Heart left ventricle (tissue), 16 donors: ENCODE measurements around the gene KCND3. TPM values are rescaled to one million over a fixed set of nuclear protein-coding genes. Genes with fewer than 3 reads are reported as not detected.

Experiments
- ATAC-seq, 4 donors: fragments of 200-7000 bp; cut with Tn5 transposase; one replicate each; pipeline ENCODE4 v1.9.1; 2020 to 2022; ENCODE audit warnings: moderate library complexity in 4 of 4, mild to moderate bottlenecking in 3 of 4, moderate number of reproducible peaks in 1 of 4
- DNase-seq, 5 donors: peaks; one replicate each; pipeline ENCODE4 v3.0.0-alpha.2; 2020
- H3K27ac ChIP-seq, 12 donors: fragments of 200-600 bp; sonication (generic) in 4 of 12; one replicate each; pipeline versions ENCODE4 v1.5.0 to v1.8.0; 2016 to 2022; ENCODE audit warnings: mild to moderate bottlenecking in 2 of 12
- H3K27me3 ChIP-seq, 9 donors: fragments of 200-600 bp; sonication (generic) in 2 of 9; one replicate each; pipeline versions ENCODE4 v1.5.1 to v1.8.0; 2016 to 2022; ENCODE audit warnings: mild to moderate bottlenecking in 3 of 9
- H3K36me3 ChIP-seq, 9 donors: fragments of 200-600 bp; sonication (generic) in 2 of 9; one replicate each; pipeline versions ENCODE4 v1.5.0 to v1.8.0; 2018 to 2022; ENCODE audit warnings: mild to moderate bottlenecking in 2 of 9
- H3K4me1 ChIP-seq, 12 donors: fragments of 200-600 bp; sonication (generic) in 4 of 12; one replicate each; pipeline versions ENCODE4 v1.5.0 to v1.8.0; 2016 to 2022; ENCODE audit warnings: mild to moderate bottlenecking in 3 of 12
- H3K4me3 ChIP-seq, 12 donors: fragments of 200-600 bp; sonication (generic) in 4 of 12; one replicate each; pipeline versions ENCODE4 v1.5.0 to v1.8.0; 2017 to 2022; ENCODE audit warnings: mild to moderate bottlenecking in 9 of 12, moderate library complexity in 4 of 12
- H3K9me3 ChIP-seq, 12 donors: fragments of 200-600 bp; sonication (generic) in 4 of 12; one replicate each; pipeline versions ENCODE4 v1.5.0 to v1.8.0; 2016 to 2022; ENCODE audit warnings: mild to moderate bottlenecking in 1 of 12
- POLR2A ChIP-seq, 2 donors: fragments of 450-650 bp; IDR thresholded peaks; one replicate each; pipeline ENCODE4 v1.6.1; 2017; ENCODE audit warnings: antibody characterized with exemption in 2 of 2, mild to moderate bottlenecking in 2 of 2, moderate library complexity in 2 of 2
- WGBS, 4 donors: extraction: QIAGEN DNeasy Blood & Tissue Kit in 2 of 4; methylation state at CpG; one replicate each; pipeline versions ENCODE4 v1.1.5 to v1.1.7; 2013 to 2018; 5-methylcytosine and 5-hydroxymethylcytosine counted together
- intact Hi-C, 10 donors: fragments of 100-400 bp; cut with DNase I; formaldehyde crosslinking; loops; one replicate each; pipeline versions ENCODE4 v1.11.1 to v1.14.2; 2022
- polyA plus RNA-seq, 2 donors: library from polyadenylated mRNA; stranded (reverse); fragments of 200-250 nt; gene quantifications; one replicate each; pipeline ENCODE4 v1.2.3, GENCODE V29; 2013
- total RNA-seq, 9 donors: library from RNA; depleted of rRNA in 2 of 9; stranded (reverse); fragments of >200 nt in 2 of 9; fragmentation: NEBNext Ultra II Directional in 3 of 9; extraction: Animal tissue kit (Norgen Biotek cat#: 25700) in 3 of 9; gene quantifications; one replicate each; pipeline versions ENCODE4 v1.1.0 to v1.2.4, GENCODE V29; 2016 to 2023
- TF ChIP-seq, protein P1 (sequence below), 12 donors: fragments of 200-600 bp; sonication (generic) in 4 of 12; IDR thresholded peaks; one replicate each; pipeline versions ENCODE4 v1.5.0 to v1.8.0; 2018 to 2022; ENCODE audit warnings: antibody characterized with exemption in 12 of 12, mild to moderate bottlenecking in 5 of 12
- donor health status: ischemic (EF 13 %, LVEDD 7.1; RV severe dilation, severe dysfunction).
- donor health status: healthy with polysubstance abuse.
- donor health status: DM: no; HTN: yes; CAD: no.
- donor health status: DM: no; HTN: no; CAD: no.
- donor health status: ischemic (EF 25% LVEDD 6.9; RV normal size, moderate dysfunction).
- donor health status: ischemic (EF 25% LVEDD 5.7; RV mildly dilated, moderate dysfunction).
- donor health status: healthy.
- donor health status: DM: yes; HTN: yes; CAD: no.
- donor health status: ischemic (EF 35%, LVEDD 5.7; RV mildly dilated, moderate dysfunction).
- donor health status: nonischemic (EF 11% LVEDD 7.7; RV severe dilation, severe dysfunction).
- donor health status: DM: yes; HTN: yes; CAD: no.
- donor health status: PGD.
- donor health status: ischemic (EF 29% LVEDD 5.4; RV normal size, mild dysfunction).
- donor health status: nonischemic (EF 23%, LVEDD 6.1; RV moderate dilation, normal function).

Gene KCND3
- total and polyA plus RNA-seq, 11 donors = 7.2 to 23.0 (median 15.3) TPM

DNA sequence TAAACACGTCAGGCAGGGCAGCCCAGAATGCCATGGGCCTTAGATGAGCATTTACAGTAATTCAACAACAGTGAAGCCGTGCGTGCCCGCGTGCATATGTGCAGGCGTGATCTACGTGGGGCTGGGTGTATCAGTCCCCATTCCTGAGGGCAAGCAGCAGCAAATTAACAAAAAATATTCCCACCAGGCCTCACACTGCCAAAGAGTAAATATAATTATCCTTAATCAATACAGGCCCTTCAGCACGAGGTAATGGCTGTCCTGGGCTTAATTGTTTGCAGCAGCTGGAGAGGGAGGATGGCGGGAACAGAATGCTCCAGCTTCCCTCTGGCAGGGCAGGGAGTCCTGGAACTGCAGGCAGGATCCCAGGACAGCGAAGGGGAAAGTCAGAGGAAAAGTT lies 142.0 kb downstream of the KCND3 start:
- TF ChIP-seq, protein P1, sequence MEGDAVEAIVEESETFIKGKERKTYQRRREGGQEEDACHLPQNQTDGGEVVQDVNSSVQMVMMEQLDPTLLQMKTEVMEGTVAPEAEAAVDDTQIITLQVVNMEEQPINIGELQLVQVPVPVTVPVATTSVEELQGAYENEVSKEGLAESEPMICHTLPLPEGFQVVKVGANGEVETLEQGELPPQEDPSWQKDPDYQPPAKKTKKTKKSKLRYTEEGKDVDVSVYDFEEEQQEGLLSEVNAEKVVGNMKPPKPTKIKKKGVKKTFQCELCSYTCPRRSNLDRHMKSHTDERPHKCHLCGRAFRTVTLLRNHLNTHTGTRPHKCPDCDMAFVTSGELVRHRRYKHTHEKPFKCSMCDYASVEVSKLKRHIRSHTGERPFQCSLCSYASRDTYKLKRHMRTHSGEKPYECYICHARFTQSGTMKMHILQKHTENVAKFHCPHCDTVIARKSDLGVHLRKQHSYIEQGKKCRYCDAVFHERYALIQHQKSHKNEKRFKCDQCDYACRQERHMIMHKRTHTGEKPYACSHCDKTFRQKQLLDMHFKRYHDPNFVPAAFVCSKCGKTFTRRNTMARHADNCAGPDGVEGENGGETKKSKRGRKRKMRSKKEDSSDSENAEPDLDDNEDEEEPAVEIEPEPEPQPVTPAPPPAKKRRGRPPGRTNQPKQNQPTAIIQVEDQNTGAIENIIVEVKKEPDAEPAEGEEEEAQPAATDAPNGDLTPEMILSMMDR (IDR thresholded peaks at IDR 0.05) = no peak
- TF ChIP-seq POLR2A (IDR thresholded peaks at IDR 0.05) = no peak
- H3K27ac ChIP-seq = peak overlapping the region in 1 of 12 donors; percentile 66
- no peak for DNase-seq
- H3K9me3 ChIP-seq = no peaks in the 10 kb centered on the region
- WGBS, 4 donors = 77 to 87% (median 81%) methylated on average over 10 of the region's 10 CpGs
- no peak for ATAC-seq
- H3K4me3 ChIP-seq = no peak overlapping the region
- peaks cover 0 to 72% (median 14%) of the 10 kb centered on the region in 12 donors for H3K4me1 ChIP-seq
- no peaks in the 10 kb centered on the region for H3K36me3 ChIP-seq
- H3K27me3 ChIP-seq = no peaks in the 10 kb centered on the region
- intact Hi-C loops = loop anchor here in 1 of 10 donors (5.0 kb wide), 1 partner anchor 140 kb away; the partner anchor contains the start of gene KCND3

DNA sequence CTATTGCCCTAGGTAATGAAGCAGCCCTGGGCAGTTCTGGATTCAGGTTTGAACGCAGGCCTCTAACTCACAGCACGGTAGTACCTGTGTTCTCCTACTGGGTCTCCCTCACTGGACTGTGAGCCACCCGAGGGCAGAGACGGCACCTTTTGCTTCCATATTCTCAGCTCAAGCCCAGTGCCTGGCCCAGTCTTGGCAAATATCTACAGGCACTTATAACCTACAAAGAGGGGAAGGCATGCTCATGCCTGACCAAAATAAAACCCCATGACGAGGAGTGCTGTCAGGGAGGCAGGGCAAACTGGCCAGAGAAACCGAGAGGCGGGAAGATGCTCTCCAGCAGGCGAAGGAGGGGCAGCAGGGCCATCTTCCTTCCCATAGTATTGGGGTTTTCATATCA lies 142.6 kb downstream of the KCND3 start:
- intact Hi-C loops = loop anchor here in 1 of 10 donors (5.0 kb wide), 1 partner anchor 140 kb away; the partner anchor contains the start of gene KCND3
- ATAC-seq = peak; percentile 65 to 80 (median 78)

DNA sequence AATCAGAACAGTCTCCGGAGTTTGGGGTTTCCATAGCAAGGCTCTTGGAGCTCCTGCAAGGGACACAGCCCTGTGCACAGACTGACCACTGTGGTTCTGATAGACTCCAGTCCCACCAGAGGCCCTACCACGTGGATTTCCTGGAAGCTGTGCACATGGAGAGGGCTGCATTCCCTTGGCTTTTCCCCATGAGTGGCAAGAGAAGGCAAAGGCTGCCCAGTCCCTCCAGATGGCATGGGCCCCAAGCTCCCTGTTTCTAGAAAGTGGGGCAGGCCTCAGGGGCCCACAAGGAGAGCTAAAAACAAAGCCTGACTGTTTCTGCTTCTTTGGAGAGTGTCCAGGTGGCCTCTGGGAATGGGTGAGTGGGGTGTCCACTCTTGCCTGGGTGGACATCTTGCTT lies 146.3 kb downstream of the KCND3 start:
- no peaks in the 10 kb centered on the region for H3K27me3 ChIP-seq
- H3K4me1 ChIP-seq = peaks cover 0 to 36% (median 6%) of the 10 kb centered on the region in 12 donors
- ATAC-seq = no peak
- intact Hi-C loops = no loop called here
- TF ChIP-seq, protein P1 (IDR thresholded peaks at IDR 0.05) = no peak
- no peak for TF ChIP-seq POLR2A (IDR thresholded peaks at IDR 0.05)
- H3K9me3 ChIP-seq = no peaks in the 10 kb centered on the region
- no peak overlapping the region for H3K4me3 ChIP-seq
- H3K27ac ChIP-seq = no peak overlapping the region
- WGBS, 4 donors = 41 to 64% (median 57%) methylated on average over 2 of the region's 2 CpGs
- no peaks in the 10 kb centered on the region for H3K36me3 ChIP-seq
- no peak for DNase-seq

More for the DNA sequence above, 142.6 kb downstream of the KCND3 start:
- no peak for TF ChIP-seq POLR2A (IDR thresholded peaks at IDR 0.05)
- TF ChIP-seq, protein P1 (IDR thresholded peaks at IDR 0.05) = no peak
- Histone ChIP-seq H3K36me3 (no peaks in the 10 kb centered on the region), H3K4me3 (no peak overlapping the region), H3K4me1 (peaks cover 0 to 66% (median 14%) of the 10 kb centered on the region in 12 donors), H3K9me3 (no peaks in the 10 kb centered on the region), H3K27ac (peak overlapping the region in 6 of 12 donors; percentile 8 to 66 (median 39)), H3K27me3 (no peaks in the 10 kb centered on the region)
- 51 to 62% (median 60%) methylated on average over 8 of the region's 8 CpGs for WGBS, 4 donors
- peak in 3 of 5 donors; percentile 23 to 58 (median 42) for DNase-seq

DNA sequence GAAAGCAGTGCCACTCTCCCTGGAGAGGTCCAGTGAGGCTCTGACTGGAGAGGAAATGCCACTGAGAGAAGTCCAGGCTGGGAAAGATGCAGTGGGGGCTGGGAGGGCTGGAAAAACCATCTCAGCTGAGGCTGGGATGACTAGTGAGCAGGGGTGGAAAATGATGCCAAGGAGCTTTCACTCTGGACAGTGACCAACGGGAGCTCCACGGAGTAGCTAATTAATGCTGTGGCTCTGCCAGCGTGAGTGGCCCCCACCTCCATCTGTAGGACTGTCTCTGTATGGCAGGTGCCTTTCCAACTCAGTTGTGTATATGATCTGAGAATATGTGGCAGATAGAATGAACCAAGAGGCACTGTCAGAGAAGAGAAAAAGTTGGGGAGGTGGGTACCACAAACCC lies 147.1 kb downstream of the KCND3 start:
- intact Hi-C loops = no loop called here
- ATAC-seq (no peak), DNase-seq (no peak)
- no peaks in the 10 kb centered on the region for H3K36me3 ChIP-seq
- H3K4me1 ChIP-seq = peaks cover 0 to 32% (median 5%) of the 10 kb centered on the region in 12 donors
- H3K27ac ChIP-seq = no peak overlapping the region
- WGBS, 4 donors = 56 to 73% (median 59%) methylated on average over 3 of the region's 3 CpGs
- H3K9me3 ChIP-seq = no peaks in the 10 kb centered on the region
- H3K27me3 ChIP-seq = no peaks in the 10 kb centered on the region
- H3K4me3 ChIP-seq = no peak overlapping the region
- TF ChIP-seq, protein P1 (IDR thresholded peaks at IDR 0.05) = no peak
- no peak for TF ChIP-seq POLR2A (IDR thresholded peaks at IDR 0.05)
